Neural progenitor cell (in vitro differentiated cells): ENCODE results near the gene TMPRSS9. TPM values are rescaled to one million over a fixed set of nuclear protein-coding genes. Genes with fewer than 3 reads are reported as not detected.

Experiments
- DNase-seq: peaks from one replicate; pipeline ENCODE4 v3.0.0-alpha.2; 2016; ENCODE audit warnings: low spot score
- H2AFZ ChIP-seq: fragments of 200-600 bp; sonication (generic); replicated peaks from 2 replicates; pipeline ENCODE4 v1.6.1; 2016; ENCODE audit warnings: antibody characterized with exemption
- H3F3A ChIP-seq: fragments of 200-600 bp; sonication (generic); 2 replicates; pipeline ENCODE4 v1.6.1; 2016; ENCODE audit warnings: antibody characterized with exemption, low read depth
- H3K27ac ChIP-seq: fragments of 200-600 bp; sonication (generic); 2 replicates; pipeline ENCODE4 v1.5.1; 2016; ENCODE audit warnings: mild to moderate bottlenecking
- H3K27me3 ChIP-seq: fragments of 200-600 bp; sonication (generic); 2 replicates; pipeline ENCODE4 v1.6.1; 2016; ENCODE audit warnings: mild to moderate bottlenecking, moderate library complexity
- H3K36me3 ChIP-seq: fragments of 200-600 bp; sonication (generic); 2 replicates; pipeline ENCODE4 v1.5.1; 2016
- H3K4me1 ChIP-seq: fragments of 200-600 bp; sonication (generic); 2 replicates; pipeline ENCODE4 v1.6.1; 2016; ENCODE audit warnings: mixed run types
- H3K4me2 ChIP-seq: fragments of 200-600 bp; sonication (generic); 2 replicates; pipeline ENCODE4 v1.6.1; 2016
- H3K4me3 ChIP-seq: fragments of 200-600 bp; sonication (generic); 2 replicates; pipeline ENCODE4 v1.5.1; 2016
- H3K79me2 ChIP-seq: fragments of 200-600 bp; sonication (generic); 2 replicates; pipeline ENCODE4 v1.6.1; 2016; ENCODE audit warnings: low read depth
- H3K9ac ChIP-seq: fragments of 200-600 bp; sonication (generic); 2 replicates; pipeline ENCODE4 v1.6.1; 2016
- H3K9me3 ChIP-seq: fragments of 200-600 bp; sonication (generic); 2 replicates; pipeline ENCODE4 v1.5.1; 2016; ENCODE audit warnings: low read depth
- H4K20me1 ChIP-seq: fragments of 200-600 bp; sonication (generic); 2 replicates; pipeline ENCODE4 v1.6.1; 2016; ENCODE audit warnings: low read depth
- H3K27ac Mint-ChIP-seq: 3 replicates; pipeline ENCODE4 v1.8.0; 2021; ENCODE audit warnings: mixed read lengths
- H3K27me3 Mint-ChIP-seq: 2 replicates; pipeline ENCODE4 v1.8.0; 2022; ENCODE audit warnings: low read depth, mild to moderate bottlenecking, inconsistent platforms, moderate library complexity, mixed read lengths; ENCODE audit not compliant: insufficient read depth
- H3K36me3 Mint-ChIP-seq: 3 replicates; pipeline ENCODE4 v1.8.0; 2021; ENCODE audit warnings: mixed read lengths
- H3K4me1 Mint-ChIP-seq: 3 replicates; pipeline ENCODE4 v1.8.0; 2021; ENCODE audit warnings: mixed read lengths
- H3K4me3 Mint-ChIP-seq: 3 replicates; pipeline ENCODE4 v1.8.0; 2021; ENCODE audit warnings: mild to moderate bottlenecking, moderate library complexity, mixed read lengths
- H3K9me3 Mint-ChIP-seq: 3 replicates; pipeline ENCODE4 v1.8.0; 2020; ENCODE audit warnings: mixed read lengths
- EZH2 ChIP-seq: fragments of 200-600 bp; sonication (generic); IDR thresholded peaks from 2 replicates; pipeline ENCODE4 v1.6.1; 2017; ENCODE audit warnings: antibody characterized with exemption, mild to moderate bottlenecking, moderate library complexity
- EZH2phosphoT487 ChIP-seq: fragments of 200-600 bp; sonication (generic); IDR thresholded peaks from 2 replicates; pipeline ENCODE4 v1.6.1; 2017; ENCODE audit warnings: antibody characterized with exemption
- total RNA-seq: library from RNA; depleted of rRNA; stranded (reverse); fragments of >200 nt; gene quantifications from 2 replicates; pipeline ENCODE4 v1.2.3, GENCODE V29; 2015; ENCODE audit warnings: low replicate concordance
- TF ChIP-seq, protein P1 (sequence below): fragments of 200-600 bp; sonication (generic); IDR thresholded peaks from 2 replicates; pipeline ENCODE4 v1.5.1; 2017; ENCODE audit warnings: antibody characterized with exemption, mild to moderate bottlenecking

Gene TMPRSS9
- total RNA-seq, 1 donor from 2014 or later, result not detected

DNA sequence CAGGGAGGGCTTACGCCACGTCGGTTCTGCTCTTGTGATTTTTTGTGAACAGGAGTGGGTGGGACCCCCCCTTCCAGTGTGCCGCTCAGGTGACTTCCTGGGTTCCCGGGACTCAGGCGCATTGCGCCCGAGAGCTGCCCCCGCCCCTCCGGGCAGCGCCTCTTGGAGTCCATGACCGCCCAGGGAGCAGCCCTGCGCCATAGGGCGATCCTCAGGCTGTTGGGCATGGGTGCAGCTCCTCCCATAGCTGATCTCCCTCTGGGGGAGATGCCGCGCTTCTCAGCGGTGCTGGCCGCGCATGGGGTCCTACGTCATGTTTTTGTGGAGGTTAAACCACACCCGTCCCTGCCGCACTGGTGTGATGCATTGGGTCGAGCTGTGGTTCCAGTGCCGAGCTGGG is 7.9 kb upstream of the TMPRSS9 start:
- Histone ChIP-seq H3K79me2 (no peaks in the 10 kb centered on the region), H3K9ac (no peak overlapping the region), H4K20me1 (no peaks in the 10 kb centered on the region), H3K9me3 (no peaks in the 10 kb centered on the region), H2AFZ (no peak overlapping the region), H3F3A (peaks cover 10% of the 10 kb centered on the region), H3K4me2 (no peak overlapping the region), H3K27me3 (no peaks in the 10 kb centered on the region), H3K36me3 (no peaks in the 10 kb centered on the region), H3K27ac (no peak overlapping the region), H3K4me3 (no peak overlapping the region), H3K4me1 (no peaks in the 10 kb centered on the region)
- no peak for DNase-seq
- no peak overlapping the region for H3K27ac Mint-ChIP-seq
- no peak overlapping the region for H3K4me3 Mint-ChIP-seq
- no peaks in the 10 kb centered on the region for H3K9me3 Mint-ChIP-seq
- TF ChIP-seq EZH2phosphoT487 (no peak), EZH2 (no peak)
- TF ChIP-seq, protein P1, sequence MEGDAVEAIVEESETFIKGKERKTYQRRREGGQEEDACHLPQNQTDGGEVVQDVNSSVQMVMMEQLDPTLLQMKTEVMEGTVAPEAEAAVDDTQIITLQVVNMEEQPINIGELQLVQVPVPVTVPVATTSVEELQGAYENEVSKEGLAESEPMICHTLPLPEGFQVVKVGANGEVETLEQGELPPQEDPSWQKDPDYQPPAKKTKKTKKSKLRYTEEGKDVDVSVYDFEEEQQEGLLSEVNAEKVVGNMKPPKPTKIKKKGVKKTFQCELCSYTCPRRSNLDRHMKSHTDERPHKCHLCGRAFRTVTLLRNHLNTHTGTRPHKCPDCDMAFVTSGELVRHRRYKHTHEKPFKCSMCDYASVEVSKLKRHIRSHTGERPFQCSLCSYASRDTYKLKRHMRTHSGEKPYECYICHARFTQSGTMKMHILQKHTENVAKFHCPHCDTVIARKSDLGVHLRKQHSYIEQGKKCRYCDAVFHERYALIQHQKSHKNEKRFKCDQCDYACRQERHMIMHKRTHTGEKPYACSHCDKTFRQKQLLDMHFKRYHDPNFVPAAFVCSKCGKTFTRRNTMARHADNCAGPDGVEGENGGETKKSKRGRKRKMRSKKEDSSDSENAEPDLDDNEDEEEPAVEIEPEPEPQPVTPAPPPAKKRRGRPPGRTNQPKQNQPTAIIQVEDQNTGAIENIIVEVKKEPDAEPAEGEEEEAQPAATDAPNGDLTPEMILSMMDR, result no peak
- H3K4me1 Mint-ChIP-seq, result no peaks in the 10 kb centered on the region
- no peaks in the 10 kb centered on the region for H3K36me3 Mint-ChIP-seq
- H3K27me3 Mint-ChIP-seq, result peaks cover 5% of the 10 kb centered on the region

GRCh38 chr19:2353159-2353886 is 6.7 kb upstream of the TMPRSS9 start:
- TF ChIP-seq, protein P1, result no peak
- TF ChIP-seq EZH2 (no peak), EZH2phosphoT487 (no peak)

DNA sequence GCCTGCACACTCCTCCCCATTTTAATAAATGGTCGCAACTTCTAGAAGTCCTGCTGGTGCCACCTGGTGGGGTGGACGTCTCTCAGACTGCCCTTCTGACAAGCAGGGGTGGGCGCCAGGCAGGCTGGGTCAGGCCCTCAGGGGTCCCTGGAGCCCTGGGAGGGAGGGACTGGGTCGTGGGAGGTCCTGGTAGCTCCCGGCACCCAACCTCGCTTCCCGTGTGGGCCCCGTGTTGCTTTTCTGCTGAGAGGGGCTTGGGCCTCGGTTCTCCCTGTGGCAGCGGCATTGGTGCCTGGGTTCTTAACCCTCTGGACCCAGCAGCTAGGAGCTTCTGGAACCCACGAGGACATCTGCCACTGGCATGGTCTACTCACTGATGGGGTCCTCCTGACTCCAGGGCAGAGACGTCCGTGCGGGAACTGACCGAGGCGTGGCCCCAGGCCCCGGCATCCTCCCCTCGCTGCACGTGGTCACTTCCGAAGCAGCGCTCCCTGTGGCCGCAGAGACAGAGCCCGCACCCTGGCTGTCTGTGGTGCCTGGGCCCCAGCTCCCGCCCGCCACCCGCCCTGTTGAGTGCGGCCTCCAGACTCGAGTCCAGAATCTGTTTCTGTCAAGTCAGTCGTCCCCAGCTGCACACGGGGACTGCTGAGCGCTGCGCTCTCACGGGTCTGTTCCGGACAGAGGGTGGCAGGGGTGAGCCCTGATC is 6.0 kb upstream of the TMPRSS9 start:
- no peak overlapping the region for H3K4me3 Mint-ChIP-seq
- no peak overlapping the region for H2AFZ ChIP-seq
- H3F3A ChIP-seq, result peaks cover 10% of the 10 kb centered on the region
- peaks cover 11% of the 10 kb centered on the region for H3K27me3 ChIP-seq
- H3K36me3 Mint-ChIP-seq, result no peaks in the 10 kb centered on the region
- no peak for DNase-seq
- no peak overlapping the region for H3K27ac ChIP-seq
- H3K79me2 ChIP-seq, result no peaks in the 10 kb centered on the region
- H3K4me1 ChIP-seq, result no peaks in the 10 kb centered on the region
- TF ChIP-seq, protein P1, result no peak
- no peak for TF ChIP-seq EZH2phosphoT487
- no peak for TF ChIP-seq EZH2
- H3K27ac Mint-ChIP-seq, result no peak overlapping the region
- no peaks in the 10 kb centered on the region for H4K20me1 ChIP-seq
- no peak overlapping the region for H3K9ac ChIP-seq
- no peaks in the 10 kb centered on the region for H3K9me3 ChIP-seq
- no peak overlapping the region for H3K4me2 ChIP-seq
- H3K4me1 Mint-ChIP-seq, result no peaks in the 10 kb centered on the region
- H3K36me3 ChIP-seq, result no peaks in the 10 kb centered on the region
- H3K27me3 Mint-ChIP-seq, result peaks cover 10% of the 10 kb centered on the region
- no peaks in the 10 kb centered on the region for H3K9me3 Mint-ChIP-seq
- H3K4me3 ChIP-seq, result no peak overlapping the region

More at GRCh38 chr19:2353159-2353886, 6.7 kb upstream of the TMPRSS9 start:
- Mint-ChIP-seq H3K4me3 (no peak overlapping the region), H3K27me3 (peaks cover 5% of the 10 kb centered on the region), H3K36me3 (no peaks in the 10 kb centered on the region), H3K27ac (no peak overlapping the region), H3K4me1 (no peaks in the 10 kb centered on the region), H3K9me3 (no peaks in the 10 kb centered on the region)
- Histone ChIP-seq H3K4me1 (no peaks in the 10 kb centered on the region), H3F3A (peaks cover 10% of the 10 kb centered on the region), H3K79me2 (no peaks in the 10 kb centered on the region), H2AFZ (no peak overlapping the region), H3K9me3 (no peaks in the 10 kb centered on the region), H3K36me3 (no peaks in the 10 kb centered on the region), H3K27ac (no peak overlapping the region), H4K20me1 (no peaks in the 10 kb centered on the region), H3K4me2 (no peak overlapping the region), H3K27me3 (peaks cover 4% of the 10 kb centered on the region), H3K9ac (no peak overlapping the region), H3K4me3 (no peak overlapping the region)
- no peak for DNase-seq
